ENCODE measurements around the gene TMEM184B.
A peak's percentile ranks its signal among the peaks of the same experiment; 100 is the strongest.

TMEM184B gene

GRCh38 chr22:38309614-38310517 is 37.1 kb upstream of the TMEM184B start:
- no peak for DNase-seq

- DNase-seq, result no peak
Observed at GRCh38 chr22:38308791-38309498, 36.1 kb upstream of the TMEM184B start.

DNA sequence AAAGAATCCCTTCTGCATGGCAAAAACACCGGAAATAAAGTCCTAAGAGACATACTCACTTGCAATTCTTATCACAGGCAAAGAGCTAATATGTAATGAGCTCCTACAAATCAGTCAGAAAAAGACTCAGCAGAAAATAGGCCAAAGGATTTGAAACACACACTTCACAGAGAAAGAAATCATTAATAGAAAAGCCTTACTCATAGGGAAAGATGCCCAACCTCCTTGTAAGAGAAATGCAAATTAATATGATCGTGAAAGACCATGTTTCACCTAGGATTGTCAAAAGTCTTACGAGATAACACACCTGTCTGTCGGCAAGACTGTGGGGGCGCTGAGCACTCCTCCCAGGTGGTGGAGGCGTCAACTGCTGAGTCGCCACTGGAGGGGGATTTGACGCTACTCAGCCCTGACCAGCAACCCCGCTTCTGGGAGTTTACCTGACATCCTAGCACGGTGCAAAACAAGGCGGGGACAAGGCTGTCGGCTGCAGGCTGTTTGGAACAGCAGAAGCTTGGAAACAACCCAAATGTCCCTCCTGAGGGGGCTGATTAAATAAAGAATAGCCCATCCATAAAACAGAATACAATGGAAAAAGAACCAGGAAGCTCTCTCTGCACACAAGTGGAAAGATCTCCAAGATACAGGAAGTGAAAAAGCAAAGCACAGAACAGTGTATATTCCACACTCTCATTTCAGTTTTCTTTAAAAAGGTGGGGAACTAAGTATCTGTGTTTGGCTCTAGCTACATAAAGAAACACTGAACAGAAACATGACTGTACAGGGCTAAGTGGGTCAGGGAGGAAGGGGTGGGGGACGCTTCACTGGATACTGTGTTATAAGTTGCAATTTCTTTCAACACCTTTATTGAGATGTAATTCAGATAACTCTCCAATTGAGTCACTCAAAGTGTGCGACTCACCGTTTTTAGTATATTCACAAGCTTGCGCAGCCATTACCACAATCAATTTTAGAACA is 33.0 kb upstream of the TMEM184B start:
- DNase-seq, result no peak

DNA sequence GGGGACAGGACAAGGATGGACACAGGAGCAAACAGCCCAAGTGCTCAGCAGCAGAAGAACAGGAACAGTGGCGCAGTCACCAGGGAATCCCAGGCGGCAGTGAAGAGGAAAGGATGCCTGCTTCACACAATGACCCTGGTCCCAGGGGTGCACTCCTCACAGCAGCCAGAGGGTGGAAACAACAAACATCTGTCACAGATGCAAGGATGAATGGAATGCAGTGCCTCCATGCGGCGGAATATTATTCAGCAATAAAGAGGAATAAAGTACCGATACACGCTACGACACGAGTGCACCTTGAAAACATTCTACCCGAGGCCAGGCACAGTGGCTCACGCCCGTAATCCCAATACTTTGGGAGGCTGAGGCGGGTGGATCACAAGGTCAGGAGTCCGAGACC is 31.7 kb upstream of the TMEM184B start:
- DNase-seq, result peak in 2 of 56 donors; percentile 20 to 34

DNA sequence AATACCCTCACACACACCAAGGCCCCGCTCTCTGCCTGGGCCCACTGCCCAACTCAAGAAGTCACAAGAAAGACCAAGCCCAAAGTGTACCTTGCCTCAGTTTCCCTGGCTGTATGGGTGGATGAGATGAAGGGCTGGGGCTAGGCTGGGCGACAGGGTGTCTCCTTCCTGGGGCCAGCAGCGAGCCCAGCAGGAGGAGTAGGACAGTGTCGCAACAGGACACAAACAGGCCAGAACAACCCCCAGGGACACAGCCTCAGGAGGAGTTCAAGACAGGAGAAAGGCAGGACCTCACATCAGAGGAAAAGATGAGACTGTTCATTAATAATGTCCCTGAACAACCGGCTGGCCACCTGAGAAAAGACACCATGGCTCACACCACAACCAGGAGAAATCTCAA is 31.2 kb upstream of the TMEM184B start:
- DNase-seq, result no peak

DNA sequence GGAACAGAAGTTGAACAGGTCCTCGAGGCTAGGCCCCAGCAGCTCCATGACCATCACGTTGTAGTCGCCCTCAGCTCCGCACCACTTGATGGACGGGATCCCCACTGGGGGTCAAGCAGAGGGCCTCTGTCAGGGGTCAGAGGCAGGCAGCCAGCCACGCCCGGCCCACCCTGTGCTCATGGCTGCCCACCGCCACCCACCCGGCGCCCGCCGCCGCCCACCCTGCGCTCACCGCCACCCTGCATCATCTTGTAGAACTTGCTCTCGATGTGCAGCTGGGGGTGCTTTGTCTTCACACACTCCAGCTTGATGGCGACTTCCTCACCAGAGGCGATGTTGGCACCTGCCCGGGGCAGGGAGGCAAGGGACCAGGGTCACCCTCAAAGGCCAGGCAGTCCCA is 30.1 kb upstream of the TMEM184B start:
- DNase-seq, result no peak

DNA sequence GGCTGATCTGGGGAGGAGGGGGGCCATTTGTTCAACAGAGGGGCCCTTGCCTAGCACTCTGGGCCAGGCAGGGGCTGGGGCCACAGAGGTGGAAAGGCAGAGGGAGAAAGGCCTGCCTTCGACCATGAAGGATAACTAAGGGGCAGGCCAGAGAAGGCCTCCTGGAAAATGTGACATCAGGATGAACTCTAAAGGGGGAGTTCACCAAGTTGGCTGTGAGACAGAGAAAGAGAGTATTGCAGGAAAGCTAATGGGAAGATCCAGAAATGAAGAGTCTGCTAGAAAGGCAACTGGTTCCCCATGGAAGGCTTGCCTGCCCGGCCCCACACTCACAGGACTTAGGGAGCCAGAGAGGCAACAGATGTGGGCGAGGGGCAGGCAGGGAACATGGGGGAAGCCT is 28.1 kb upstream of the TMEM184B start:
- no peak for DNase-seq

DNA sequence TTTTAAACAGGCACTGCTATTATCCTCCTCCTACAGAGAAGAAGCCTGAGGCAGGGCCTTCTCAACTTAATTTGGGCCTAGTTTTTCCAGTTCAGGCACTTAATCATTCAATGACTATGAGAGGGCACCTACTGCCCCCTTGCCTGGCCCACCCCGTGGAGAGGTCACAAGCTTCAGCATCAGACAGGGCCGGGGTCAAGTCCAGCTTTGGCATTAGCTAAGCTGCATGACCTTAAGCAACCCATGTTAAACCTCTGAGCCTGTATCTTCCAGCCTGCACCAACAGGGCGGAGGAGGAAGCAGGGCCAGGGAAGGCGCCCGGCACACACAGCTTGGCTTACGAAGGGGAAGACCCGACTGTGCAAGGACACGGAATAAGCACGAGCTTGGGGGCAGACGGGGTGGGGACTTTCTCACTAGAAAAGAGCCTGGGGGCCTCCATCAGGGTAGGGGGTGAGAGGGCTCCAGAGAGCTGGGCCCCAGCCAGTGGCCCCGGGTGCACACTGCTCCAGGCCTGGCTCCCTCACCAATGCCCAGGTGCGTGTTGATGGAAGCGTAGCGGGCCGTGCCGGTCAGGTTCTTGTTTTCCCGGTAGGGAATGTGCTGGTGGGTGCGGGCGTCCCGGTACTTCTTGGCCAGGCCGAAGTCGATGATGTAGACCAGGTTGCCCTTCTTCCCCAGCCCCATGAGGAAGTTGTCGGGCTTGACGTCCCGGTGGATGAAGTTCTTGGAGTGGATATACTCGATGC is 27.6 kb upstream of the TMEM184B start:
- DNase-seq, result no peak

GRCh38 chr22:38299770-38300102 is 26.9 kb upstream of the TMEM184B start:
- no peak for DNase-seq

GRCh38 chr22:38298312-38299005 is 25.6 kb upstream of the TMEM184B start:
- DNase-seq, result peak in 1 of 56 donors; percentile 21

DNA sequence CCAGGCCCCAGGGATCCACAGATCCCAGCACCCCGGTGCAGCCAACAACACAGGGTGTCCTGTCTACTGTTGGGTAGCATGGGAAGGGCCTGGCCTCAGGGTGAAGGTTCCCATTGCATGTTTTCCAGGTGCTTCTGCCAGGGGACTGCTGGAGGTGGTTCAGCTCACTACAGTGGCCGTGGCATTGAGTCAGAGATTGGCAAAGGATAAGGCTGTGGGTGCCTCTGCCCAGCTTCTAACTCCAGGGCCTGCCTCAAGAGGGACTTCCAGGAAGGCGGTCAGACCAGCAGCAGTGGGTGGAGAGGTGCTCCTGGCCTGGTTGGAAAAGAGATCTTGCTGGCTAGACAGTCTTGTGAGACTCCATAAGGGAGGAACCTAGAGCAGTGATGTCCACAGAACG is 23.6 kb upstream of the TMEM184B start:
- no peak for DNase-seq

GRCh38 chr22:38295863-38296262 is 23.1 kb upstream of the TMEM184B start:
- no peak for DNase-seq

DNA sequence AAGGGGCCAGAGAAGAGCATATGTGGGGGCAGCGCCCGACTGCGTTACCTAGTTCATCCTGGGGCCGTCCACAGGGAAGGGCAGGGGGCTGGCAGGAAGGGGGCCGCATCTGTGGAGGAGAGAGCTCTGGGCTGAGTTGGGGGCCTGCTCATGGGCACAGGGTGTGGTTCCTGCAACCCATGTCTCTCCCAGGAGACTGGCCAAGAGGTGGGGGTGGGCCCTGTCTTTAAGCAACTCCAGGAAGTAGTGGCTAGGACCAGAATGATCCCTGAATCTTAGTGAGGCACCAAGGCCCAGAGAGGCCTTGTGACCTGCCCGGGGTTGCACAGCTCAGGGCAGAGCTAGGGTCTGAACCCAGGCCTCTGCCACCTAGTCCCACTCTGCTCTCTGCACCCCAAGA is 22.5 kb upstream of the TMEM184B start:
- no peak for DNase-seq

DNA sequence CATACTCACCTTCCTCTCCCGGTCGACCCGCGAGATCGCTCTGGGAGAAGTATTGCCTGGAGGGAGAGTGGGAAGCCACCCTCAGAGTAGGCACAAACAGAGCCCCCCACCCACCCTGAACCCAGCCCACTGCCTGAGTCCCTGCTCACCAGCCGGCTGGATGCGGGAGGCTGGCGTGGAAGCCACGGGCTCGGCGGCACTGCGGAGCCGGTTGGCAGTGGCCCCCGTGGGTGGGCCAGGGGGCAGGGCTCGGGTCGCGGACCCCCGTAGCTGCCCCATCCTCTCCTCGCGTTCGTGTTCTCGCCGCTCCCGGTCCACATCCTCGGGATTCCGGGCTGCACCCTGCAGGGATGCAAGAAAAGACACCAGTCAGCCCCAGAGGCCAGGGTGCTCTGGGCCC is 21.4 kb upstream of the TMEM184B start:
- no peak for DNase-seq

DNA sequence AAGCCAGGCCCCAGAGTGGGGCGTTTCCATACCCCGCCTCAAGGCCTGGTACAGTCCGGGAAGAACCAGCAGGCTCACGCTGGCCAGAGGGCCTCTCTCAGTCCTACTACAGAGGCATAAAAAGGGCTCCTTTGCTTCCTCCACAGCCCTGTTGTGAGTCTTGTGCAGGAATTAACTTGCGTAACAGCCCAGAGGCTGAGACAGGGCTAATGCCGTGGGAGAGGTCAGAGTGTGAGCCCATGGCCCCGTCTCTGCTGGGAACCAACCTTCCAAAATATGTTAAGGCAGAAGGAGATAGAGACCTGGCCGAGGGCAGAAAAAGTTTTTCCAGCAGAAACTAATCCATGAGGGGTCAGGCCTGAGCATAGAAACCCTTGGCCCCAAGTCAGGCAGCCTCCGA is 19.9 kb upstream of the TMEM184B start:
- no peak for DNase-seq

DNA sequence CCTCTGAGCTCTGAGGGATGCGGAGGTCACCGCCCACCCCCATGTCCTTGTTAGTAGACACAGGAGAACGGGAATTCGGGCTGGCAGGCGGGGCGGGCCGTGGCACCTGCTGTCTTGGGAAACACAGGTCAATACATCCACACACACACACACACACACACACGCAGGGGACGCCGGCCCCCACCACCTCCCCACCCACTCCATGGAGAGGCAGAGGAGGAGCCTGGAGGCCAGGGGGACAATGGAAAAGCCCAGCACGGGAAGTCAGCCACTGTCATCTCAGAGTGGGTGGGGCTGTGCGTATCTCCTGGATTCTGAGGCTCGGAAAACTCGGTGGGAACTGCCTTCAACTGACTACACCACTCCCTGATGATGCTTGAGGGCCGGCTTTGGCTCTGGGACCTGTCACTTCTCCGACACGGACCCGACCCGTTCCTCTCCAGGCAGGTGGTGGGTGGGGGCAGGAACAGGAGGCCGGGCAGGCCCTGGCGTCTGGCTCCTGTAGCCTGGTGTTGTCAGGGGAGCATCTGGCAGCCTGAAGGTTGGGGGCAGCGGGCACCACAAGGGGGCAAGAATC is 18.5 kb upstream of the TMEM184B start:
- DNase-seq, result peak in 1 of 56 donors; percentile 72

DNA sequence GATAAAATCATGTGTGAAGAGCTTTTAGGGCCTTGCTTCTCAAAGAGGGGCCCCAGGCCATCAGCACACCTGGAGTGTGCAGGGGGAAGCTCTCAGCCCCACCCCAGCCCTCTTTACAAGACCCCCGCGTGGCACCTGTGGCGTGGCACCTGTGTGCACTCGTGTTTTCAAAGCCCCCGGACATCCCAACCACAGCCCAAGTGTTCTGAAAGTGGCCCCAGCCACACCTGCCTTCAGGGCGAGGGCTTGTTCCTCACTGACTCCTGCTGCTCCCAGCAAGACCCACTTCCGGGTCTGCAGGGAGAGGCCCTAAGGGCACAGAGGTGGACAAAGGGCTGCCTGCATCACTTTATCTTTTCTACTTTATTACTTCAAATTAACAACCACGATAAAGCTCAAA is 17.5 kb upstream of the TMEM184B start:
- no peak for DNase-seq

DNA sequence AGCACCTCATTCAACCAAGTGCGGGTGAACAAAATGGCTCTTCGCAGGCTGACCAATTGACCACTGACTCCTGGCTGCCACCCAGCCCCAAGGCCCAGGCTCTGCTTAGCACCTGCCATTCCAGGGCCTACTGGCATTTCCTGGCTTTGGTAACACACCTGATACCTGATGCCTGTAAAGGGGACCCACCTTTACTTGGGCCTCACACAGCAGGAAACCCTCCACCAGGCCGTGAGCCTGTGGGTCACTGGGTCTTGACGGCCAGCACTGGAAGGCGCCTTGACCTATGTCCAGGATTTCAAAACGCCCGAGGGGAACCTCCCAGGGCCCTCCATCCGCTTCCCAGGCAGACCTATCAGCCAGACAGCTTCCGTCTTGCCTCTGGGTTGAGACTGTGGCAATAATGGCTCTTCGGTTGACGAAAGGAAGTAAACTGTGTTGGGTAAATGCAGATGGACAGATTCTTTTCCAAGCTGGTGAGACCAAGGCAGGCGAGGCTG is 16.8 kb upstream of the TMEM184B start:
- DNase-seq, result no peak

DNA sequence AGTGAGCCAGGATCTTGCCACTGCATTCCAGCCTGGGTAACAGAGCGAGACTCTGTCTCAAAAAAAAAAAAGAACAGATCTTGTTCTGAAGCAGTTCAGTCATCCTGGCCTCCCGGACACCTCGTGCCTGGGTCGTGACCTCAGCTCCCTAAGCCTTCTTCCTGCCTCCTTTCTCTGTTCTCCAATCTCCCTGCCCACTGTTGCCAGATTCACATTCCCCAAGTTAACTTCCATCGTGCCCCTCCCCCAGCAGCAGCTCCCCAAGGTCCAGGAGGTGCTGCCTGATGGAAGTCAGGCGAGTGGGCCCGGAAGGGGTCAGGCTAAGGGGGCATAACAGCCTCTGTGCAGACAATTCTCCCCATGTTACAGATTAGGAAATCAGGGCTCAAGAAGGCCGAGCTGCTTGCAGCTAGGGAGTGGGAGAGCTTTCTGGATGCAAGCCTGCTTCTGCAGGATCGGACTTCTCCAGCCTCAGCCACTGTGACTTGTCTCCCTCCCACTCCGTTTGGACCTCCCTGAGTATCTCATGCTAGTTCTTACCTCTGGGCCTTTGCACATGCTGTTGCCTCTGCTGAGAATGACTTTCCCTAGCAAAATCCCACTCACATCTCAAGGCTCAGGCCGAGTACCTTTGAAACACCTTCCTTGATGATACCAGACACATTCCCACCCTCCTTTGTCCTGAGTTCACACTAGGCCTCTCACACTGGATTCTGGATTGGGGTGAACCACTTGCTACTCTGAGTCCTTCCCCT is 14.3 kb upstream of the TMEM184B start:
- no peak for DNase-seq
